ENCODE results near the gene LGR6. TPM values are rescaled to one million over a fixed set of nuclear protein-coding genes. Genes with fewer than 3 reads are reported as not detected.

LGR6 gene
- total RNA-seq, 1 donor from 2014 or later = 26.0 TPM

GRCh38 chr1:202213361-202214088 is 19.9 kb downstream of the LGR6 start:
- DNase-seq (ENCODE audit: low spot score in 2 of 2) = no peak
- Histone ChIP-seq H3K36me3 (no peaks in the 10 kb centered on the region), H3K27ac (peak overlapping the region; percentile 60 to 74), H3K9me3 (no peaks in the 10 kb centered on the region), H3K4me1 (peaks cover 9 to 54% of the 10 kb centered on the region in 2 donors), H3K4me3 (peak overlapping the region; percentile 52 to 70), H3K27me3 (no peaks in the 10 kb centered on the region)
- intact Hi-C loops (cut with DNase I) = loop anchor here (2.0 kb wide), 1 partner anchor 23 kb away; no protein-coding TSS in a partner anchor
- TF ChIP-seq CTCF (IDR thresholded peaks at IDR 0.05) = peak in 2 of 3 experiments; percentile 25 to 35

DNA sequence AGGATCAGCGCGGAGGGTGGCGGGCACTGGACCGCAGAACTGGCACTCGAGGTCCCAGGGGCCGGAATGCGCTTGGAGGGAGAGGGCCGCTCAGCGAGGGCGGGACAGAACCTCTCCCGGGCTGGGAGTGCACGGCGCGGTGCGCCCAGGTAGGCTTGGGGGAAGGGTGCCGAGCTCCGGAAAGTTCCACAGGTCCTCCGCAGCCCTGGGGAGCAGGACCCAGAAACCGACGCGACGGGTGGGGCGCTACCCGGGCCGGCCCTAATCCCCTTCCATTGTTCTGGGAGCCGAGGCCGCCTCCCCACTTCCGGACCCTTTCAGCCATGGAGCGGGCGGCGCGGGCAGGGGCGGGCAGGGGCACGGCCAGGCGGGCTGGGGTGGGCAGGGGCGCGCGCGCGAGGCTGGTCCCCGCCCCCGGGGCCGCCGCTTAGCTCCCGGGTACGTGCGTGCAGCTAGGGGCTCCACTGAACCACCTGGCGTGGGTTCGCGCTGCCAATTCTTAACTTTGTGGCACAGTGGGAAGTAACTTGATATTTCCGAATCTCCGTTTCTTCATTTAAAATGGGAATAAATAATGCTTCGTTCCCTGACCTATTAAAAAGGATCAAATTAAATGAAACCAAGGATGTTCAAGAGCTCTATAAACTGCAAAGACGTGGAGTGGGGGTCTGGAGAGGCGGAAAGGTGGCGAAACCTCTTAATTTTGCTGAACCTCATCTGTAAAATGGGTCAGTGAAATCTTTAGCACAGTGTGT is 20.7 kb downstream of the LGR6 start:
- Histone ChIP-seq H3K27me3 (no peaks in the 10 kb centered on the region), H3K36me3 (no peaks in the 10 kb centered on the region), H3K4me3 (peak overlapping the region; percentile 52 to 70), H3K4me1 (peaks cover 13 to 50% of the 10 kb centered on the region in 2 donors), H3K27ac (peak overlapping the region; percentile 60 to 74), H3K9me3 (no peaks in the 10 kb centered on the region)
- TF ChIP-seq CTCF (IDR thresholded peaks at IDR 0.05) = no peak
- no peak for DNase-seq (ENCODE audit: low spot score in 2 of 2)
- intact Hi-C loops (cut with DNase I) = no loop called here

- no peak for DNase-seq (ENCODE audit: low spot score in 2 of 2)
- Histone ChIP-seq H3K4me3 (peak overlapping the region in 1 of 2 donors; percentile 70), H3K27me3 (no peaks in the 10 kb centered on the region), H3K4me1 (peaks cover 13 to 51% of the 10 kb centered on the region in 2 donors), H3K36me3 (no peaks in the 10 kb centered on the region), H3K27ac (peak overlapping the region; percentile 60 to 74), H3K9me3 (no peaks in the 10 kb centered on the region)
- intact Hi-C loops (cut with DNase I) = no loop called here
- no peak for TF ChIP-seq CTCF (IDR thresholded peaks at IDR 0.05)
Observed at GRCh38 chr1:202215472-202216130, 22.0 kb downstream of the LGR6 start.

- no peak for TF ChIP-seq CTCF (IDR thresholded peaks at IDR 0.05)
- H3K27ac ChIP-seq = peak overlapping the region; percentile 66 to 74
- H3K9me3 ChIP-seq = no peaks in the 10 kb centered on the region
- H3K4me1 ChIP-seq = peaks cover 16 to 54% of the 10 kb centered on the region in 2 donors
- intact Hi-C loops (cut with DNase I) = no loop called here
- DNase-seq (ENCODE audit: low spot score in 2 of 2) = peak in 1 of 2 donors; percentile 82
- peak overlapping the region in 1 of 2 donors; percentile 43 for H3K4me3 ChIP-seq
- no peaks in the 10 kb centered on the region for H3K27me3 ChIP-seq
- no peaks in the 10 kb centered on the region for H3K36me3 ChIP-seq
Observed at GRCh38 chr1:202216691-202217090, 23.1 kb downstream of the LGR6 start.

DNA sequence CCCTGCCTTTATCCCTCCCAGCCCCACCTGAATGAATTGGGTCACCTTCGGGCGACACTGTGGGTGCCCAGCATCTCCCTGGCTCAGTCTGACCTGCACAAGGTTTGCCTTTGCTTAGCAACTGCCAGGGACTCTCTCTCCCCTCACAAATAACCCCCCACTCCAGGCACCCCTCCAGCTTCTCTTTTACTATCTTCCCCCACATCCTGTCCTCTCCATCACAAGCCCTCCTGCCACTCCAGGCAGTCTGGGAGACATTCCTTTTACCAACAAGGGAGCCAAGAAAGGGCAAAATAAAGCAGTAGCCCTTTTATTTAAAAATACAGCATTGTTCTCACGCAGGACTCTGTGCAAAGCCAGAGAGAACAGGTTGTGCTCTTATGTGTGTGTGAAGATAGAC is 23.9 kb downstream of the LGR6 start:
- Histone ChIP-seq H3K9me3 (no peaks in the 10 kb centered on the region), H3K27me3 (no peaks in the 10 kb centered on the region), H3K4me3 (peak overlapping the region in 1 of 2 donors; percentile 43), H3K36me3 (no peaks in the 10 kb centered on the region), H3K27ac (peak overlapping the region; percentile 66 to 74), H3K4me1 (peaks cover 20 to 61% of the 10 kb centered on the region in 2 donors)
- intact Hi-C loops (cut with DNase I) = no loop called here
- no peak for TF ChIP-seq CTCF (IDR thresholded peaks at IDR 0.05)
- no peak for DNase-seq (ENCODE audit: low spot score in 2 of 2)
